ENCODE data around the gene SIPA1L3.

The SIPA1L3 gene

DNA sequence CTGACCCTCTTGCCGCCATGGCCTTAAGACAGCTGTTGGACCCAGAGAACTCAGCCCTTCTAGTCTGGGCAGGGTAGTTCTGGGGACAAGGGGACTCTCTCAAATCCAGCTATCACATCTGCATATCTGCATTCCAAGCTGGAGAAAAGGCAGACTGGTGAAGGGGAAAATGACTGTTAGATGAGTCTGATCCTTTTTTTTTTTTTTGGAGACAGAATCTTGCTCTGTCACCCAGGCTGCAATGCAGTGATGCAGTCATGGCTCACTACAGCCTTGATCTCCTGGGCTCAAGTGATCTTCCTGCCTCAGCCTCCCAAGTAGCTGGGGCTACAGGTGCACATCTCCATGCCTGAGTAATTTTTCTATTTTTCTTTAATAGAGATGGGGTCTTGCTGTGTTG is 114.3 kb downstream of the SIPA1L3 start:
- 0 out of 2 replicates have a peak, but pooled peaks cover 3% of the 10 kb centered on the region for H3K79me2 ChIP-seq (ENCODE audit: low read length)

DNA sequence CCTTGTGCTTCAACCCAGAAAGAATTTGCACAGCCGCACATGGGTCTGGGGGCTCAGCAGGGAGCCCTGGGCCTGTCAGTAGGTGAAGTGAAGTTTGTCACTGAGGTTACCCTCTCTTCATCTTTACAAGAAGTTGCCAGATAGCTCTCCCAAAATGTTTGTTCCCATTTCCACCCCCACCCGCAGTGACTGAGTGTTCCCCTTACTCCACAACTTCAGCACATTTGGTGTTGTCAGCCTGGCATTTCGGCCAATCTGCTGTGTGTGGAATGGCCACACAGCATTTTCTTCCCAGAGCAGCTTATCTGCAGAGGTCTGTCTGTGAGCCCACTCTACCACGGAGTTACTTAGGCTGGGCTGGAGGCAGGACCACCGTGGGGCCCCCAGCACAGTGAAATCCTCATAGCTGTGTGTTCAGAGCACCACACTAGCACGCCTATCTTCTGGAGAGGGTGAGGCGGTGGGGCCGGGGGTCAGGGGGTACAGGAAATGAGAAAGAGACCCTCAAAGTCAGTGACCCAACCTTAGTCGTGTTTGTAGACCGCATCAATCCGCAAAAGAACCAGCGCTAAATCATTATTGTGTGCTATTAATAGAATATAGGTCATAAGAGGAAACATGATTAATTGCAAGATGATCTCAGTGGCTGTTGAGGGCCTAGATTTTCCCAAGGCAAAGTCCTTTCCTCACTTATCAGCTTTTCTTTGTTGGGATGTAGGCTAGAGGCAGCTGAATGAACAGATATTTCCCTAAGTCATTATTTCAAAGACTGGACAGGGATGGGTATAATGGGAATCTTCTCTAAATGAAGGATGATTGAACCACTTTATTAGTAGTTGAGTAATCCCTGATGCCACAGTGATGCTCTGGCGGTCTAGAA is 116.0 kb downstream of the SIPA1L3 start:
- Histone ChIP-seq H3K9me3 (ENCODE audit: insufficient read depth, low read length) (no peaks in the 10 kb centered on the region), H4K20me1 (ENCODE audit: insufficient read depth, low read length) (no peaks in the 10 kb centered on the region), H2AFZ (ENCODE audit: low read depth, low read length) (no peak overlapping the region), H3K4me2 (ENCODE audit: low read length) (no peak overlapping the region), H3K79me2 (ENCODE audit: low read length) (0 out of 2 replicates have a peak, but pooled peaks cover 4% of the 10 kb centered on the region), H3K4me1 (ENCODE audit: low read length) (no peaks in the 10 kb centered on the region), H3K4me3 (ENCODE audit: low read length) (no peak overlapping the region), H3K9ac (ENCODE audit: low read length) (no peak overlapping the region), H3K36me3 (replicated peaks; ENCODE audit: low read depth, low read length) (no peaks in the 10 kb centered on the region), H3K27me3 (ENCODE audit: low read depth, low read length) (no peaks in the 10 kb centered on the region), H3K27ac (ENCODE audit: low read length) (no peak overlapping the region)
- TF ChIP-seq, protein P1, sequence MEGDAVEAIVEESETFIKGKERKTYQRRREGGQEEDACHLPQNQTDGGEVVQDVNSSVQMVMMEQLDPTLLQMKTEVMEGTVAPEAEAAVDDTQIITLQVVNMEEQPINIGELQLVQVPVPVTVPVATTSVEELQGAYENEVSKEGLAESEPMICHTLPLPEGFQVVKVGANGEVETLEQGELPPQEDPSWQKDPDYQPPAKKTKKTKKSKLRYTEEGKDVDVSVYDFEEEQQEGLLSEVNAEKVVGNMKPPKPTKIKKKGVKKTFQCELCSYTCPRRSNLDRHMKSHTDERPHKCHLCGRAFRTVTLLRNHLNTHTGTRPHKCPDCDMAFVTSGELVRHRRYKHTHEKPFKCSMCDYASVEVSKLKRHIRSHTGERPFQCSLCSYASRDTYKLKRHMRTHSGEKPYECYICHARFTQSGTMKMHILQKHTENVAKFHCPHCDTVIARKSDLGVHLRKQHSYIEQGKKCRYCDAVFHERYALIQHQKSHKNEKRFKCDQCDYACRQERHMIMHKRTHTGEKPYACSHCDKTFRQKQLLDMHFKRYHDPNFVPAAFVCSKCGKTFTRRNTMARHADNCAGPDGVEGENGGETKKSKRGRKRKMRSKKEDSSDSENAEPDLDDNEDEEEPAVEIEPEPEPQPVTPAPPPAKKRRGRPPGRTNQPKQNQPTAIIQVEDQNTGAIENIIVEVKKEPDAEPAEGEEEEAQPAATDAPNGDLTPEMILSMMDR (IDR thresholded peaks at IDR 0.05; ENCODE audit: low read depth, low read length) = no peak
- TF ChIP-seq EZH2phosphoT487 (IDR thresholded peaks at IDR 0.05; ENCODE audit: low read depth) = no peak

More for the DNA sequence above, 114.3 kb downstream of the SIPA1L3 start:
- Histone ChIP-seq H3K27ac (ENCODE audit: low read length) (no peak overlapping the region), H3K9me3 (ENCODE audit: insufficient read depth, low read length) (no peaks in the 10 kb centered on the region), H3K9ac (ENCODE audit: low read length) (no peak overlapping the region), H4K20me1 (ENCODE audit: insufficient read depth, low read length) (no peaks in the 10 kb centered on the region), H3K4me3 (ENCODE audit: low read length) (no peak overlapping the region), H3K36me3 (replicated peaks; ENCODE audit: low read depth, low read length) (no peaks in the 10 kb centered on the region), H2AFZ (ENCODE audit: low read depth, low read length) (no peak overlapping the region), H3K27me3 (ENCODE audit: low read depth, low read length) (no peaks in the 10 kb centered on the region), H3K4me2 (ENCODE audit: low read length) (no peak overlapping the region), H3K4me1 (ENCODE audit: low read length) (no peaks in the 10 kb centered on the region)
- no peak for TF ChIP-seq EZH2phosphoT487 (IDR thresholded peaks at IDR 0.05; ENCODE audit: low read depth)
- TF ChIP-seq, protein P1 (IDR thresholded peaks at IDR 0.05; ENCODE audit: low read depth, low read length) = no peak

DNA sequence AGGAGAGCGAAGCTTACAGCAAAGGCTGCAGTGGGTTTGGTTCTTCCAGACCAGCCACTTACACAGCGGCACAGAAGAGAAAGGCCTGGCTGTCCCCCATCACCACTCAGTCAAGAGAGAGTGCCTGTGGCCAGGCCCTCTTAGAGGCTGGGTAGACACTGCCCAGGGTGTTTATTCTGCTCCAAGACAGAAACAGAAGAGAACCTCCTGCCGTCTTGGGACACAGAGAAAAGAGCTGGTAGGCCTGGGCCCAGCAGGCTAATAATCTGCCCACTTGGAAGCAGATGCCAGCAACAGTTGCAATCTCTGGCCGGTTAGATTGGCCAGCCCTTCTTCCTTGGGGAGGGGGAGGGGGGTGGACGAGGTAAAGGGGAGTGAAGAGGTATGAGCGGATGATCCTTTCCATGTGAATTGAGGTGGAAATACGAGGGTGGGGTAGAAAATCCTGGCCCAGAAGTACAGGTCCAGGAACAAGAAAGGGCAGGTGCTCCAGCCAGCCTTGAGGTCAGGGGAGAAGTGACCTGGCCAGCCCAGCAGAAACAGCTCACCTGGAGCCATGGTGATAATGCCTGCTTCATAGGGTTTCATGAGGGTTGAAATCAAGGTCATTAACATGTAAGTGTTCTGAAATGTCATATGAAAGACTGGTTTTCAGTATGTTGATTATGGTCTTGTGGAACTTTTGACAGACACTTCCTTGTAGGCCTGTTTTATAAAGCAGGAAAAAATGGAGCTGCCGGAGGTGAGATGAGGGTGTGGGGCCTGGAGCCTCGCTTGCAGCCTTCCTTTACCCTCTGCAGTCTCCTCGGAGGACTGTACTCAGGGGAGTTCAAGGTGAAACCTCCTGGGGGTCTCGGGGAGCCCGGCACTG is 116.9 kb downstream of the SIPA1L3 start:
- Histone ChIP-seq H4K20me1 (ENCODE audit: insufficient read depth, low read length) (no peaks in the 10 kb centered on the region), H3K27ac (ENCODE audit: low read length) (no peak overlapping the region), H3K4me2 (ENCODE audit: low read length) (no peak overlapping the region), H3K36me3 (replicated peaks; ENCODE audit: low read depth, low read length) (no peaks in the 10 kb centered on the region), H3K4me3 (ENCODE audit: low read length) (no peak overlapping the region), H3K4me1 (ENCODE audit: low read length) (no peaks in the 10 kb centered on the region), H3K27me3 (ENCODE audit: low read depth, low read length) (no peaks in the 10 kb centered on the region), H2AFZ (ENCODE audit: low read depth, low read length) (no peak overlapping the region), H3K9ac (ENCODE audit: low read length) (no peak overlapping the region), H3K9me3 (ENCODE audit: insufficient read depth, low read length) (no peaks in the 10 kb centered on the region), H3K79me2 (ENCODE audit: low read length) (0 out of 2 replicates have a peak, but pooled peaks cover 4% of the 10 kb centered on the region)
- TF ChIP-seq EZH2phosphoT487 (IDR thresholded peaks at IDR 0.05; ENCODE audit: low read depth) = no peak
- TF ChIP-seq, protein P1 (IDR thresholded peaks at IDR 0.05; ENCODE audit: low read depth, low read length) = no peak

All from OCI-LY3 (cell line).